K562 (cell line): Measurements from ENCODE around the gene SYNGR1. TPM values are rescaled to one million over a fixed set of nuclear protein-coding genes. Genes with fewer than 3 reads are reported as not detected.

Experiments used
- ATAC-seq: fragments of 200-7000 bp; cut with Tn5 transposase; 3 replicates; pipeline ENCODE4 v1.9.1; 2020; ENCODE audit warnings: moderate library complexity
- BruUV-seq: library from RNA; stranded (reverse); fragments of 400-500 nt; replicated peaks from 2 replicates; lab custom pipeline; 2021; lab: Mats Ljungman, UMichigan
- CTCF ChIA-PET: fragments of 300-600 bp; formaldehyde crosslinking; extraction: SDS; loops from one replicate; lab custom pipeline; 2021; ENCODE audit warnings: low intra/inter-chr PET ratio; lab: Yijun Ruan, JAX
- POLR2A ChIA-PET: fragments of 300-600, 350-650 bp; sonication (Branson Sonifier 250); formaldehyde crosslinking; extraction: SDS; loops from one replicate; lab custom pipeline; 2021; ENCODE audit warnings: antibody characterized with exemption, inconsistent platforms; lab: Yijun Ruan, JAX
- DNase-seq, 4 experiments: peaks; one replicate each; pipeline versions ENCODE4 v3.0.0 to v3.0.0-alpha.2; 2011 to 2018; ENCODE audit warnings: low spot score in 3 of 4, mixed read lengths in 3 of 4; ENCODE audit errors: extremely low read depth in 1 of 4
- FAIRE-seq: peaks from 2 replicates; lab custom pipeline; 2011; peaks lifted over from hg19 to GRCh38; lab: Jason Lieb, UNC
- H2AFZ ChIP-seq: 2 replicates; pipeline ENCODE4 v1.6.0; 2011; ENCODE audit warnings: low read depth, low read length, control low read depth, inconsistent platforms
- H3K27ac ChIP-seq: fragments of 200-600 bp; 3 replicates; pipeline ENCODE4 v1.8.0; 2011; ENCODE audit warnings: low read depth, mild to moderate bottlenecking, control low read depth, inconsistent platforms, low read length, moderate library complexity, mixed read lengths; ENCODE audit errors: extremely low read depth
- H3K27me3 ChIP-seq, 2 experiments: fragments of 300-600 bp in 1 of 2; 2 replicates in 1 of 2; 3 replicates in 1 of 2; pipeline versions ENCODE4 v1.6.0 to v1.8.0; 2011; ENCODE audit warnings: inconsistent platforms in 2 of 2, low read length in 2 of 2, mild to moderate bottlenecking in 1 of 2, mixed read lengths in 1 of 2, moderate library complexity in 1 of 2; ENCODE audit not compliant: control insufficient read depth in 2 of 2, insufficient read depth in 2 of 2
- H3K36me3 ChIP-seq: fragments of 300-600 bp; 3 replicates; pipeline ENCODE4 v1.8.0; 2011; ENCODE audit warnings: mild to moderate bottlenecking, low read length, inconsistent platforms; ENCODE audit not compliant: control insufficient read depth, insufficient read depth
- H3K4me1 ChIP-seq, 2 experiments: fragments of 200-600 bp in 1 of 2; replicated peaks in 1 of 2; 2 replicates in 1 of 2; 3 replicates in 1 of 2; pipeline versions ENCODE4 v1.5.1 to v1.8.0; 2011; ENCODE audit warnings: inconsistent platforms in 2 of 2, low read length in 2 of 2, mild to moderate bottlenecking in 1 of 2, mixed read lengths in 1 of 2, moderate library complexity in 1 of 2; ENCODE audit not compliant: control insufficient read depth in 2 of 2, insufficient read depth in 2 of 2
- H3K4me2 ChIP-seq: 2 replicates; pipeline ENCODE4 v1.6.1; 2011; ENCODE audit warnings: low read length, control low read depth, inconsistent platforms, mixed read lengths; ENCODE audit not compliant: insufficient read depth
- H3K4me3 ChIP-seq: fragments of 200-600 bp; sonication (generic), shearing (Covaris generic); 2 replicates; pipeline ENCODE4 v1.5.1; 2016; ENCODE audit warnings: control low read depth, inconsistent platforms
- H3K79me2 ChIP-seq: fragments of 200-600 bp; 3 replicates; pipeline ENCODE4 v1.8.0; 2011; ENCODE audit warnings: low read length, inconsistent platforms; ENCODE audit not compliant: control insufficient read depth, insufficient read depth
- H3K9ac ChIP-seq, 2 experiments: 2 replicates each; pipeline versions ENCODE4 v1.6.0 to v1.6.1; 2011; ENCODE audit warnings: low read depth in 2 of 2, low read length in 2 of 2, control low read depth in 1 of 2, inconsistent platforms in 1 of 2, mild to moderate bottlenecking in 1 of 2, mixed read lengths in 1 of 2; ENCODE audit not compliant: insufficient read depth in 1 of 2
- H3K9me1 ChIP-seq: one replicate; pipeline ENCODE4 v1.6.0; 2011; ENCODE audit warnings: inconsistent platforms, mild to moderate bottlenecking, low read length, moderate library complexity; ENCODE audit not compliant: control insufficient read depth, insufficient read depth
- H3K9me3 ChIP-seq: replicated peaks from 2 replicates; pipeline ENCODE4 v1.5.1; 2011; ENCODE audit warnings: low read depth, low read length, inconsistent platforms; ENCODE audit not compliant: control insufficient read depth, insufficient read depth
- H4K20me1 ChIP-seq: replicated peaks from 2 replicates; pipeline ENCODE4 v1.6.1; 2011; ENCODE audit warnings: low read length, inconsistent platforms, mixed read lengths; ENCODE audit not compliant: control insufficient read depth, insufficient read depth
- ASH1L ChIP-seq: fragments of 450-650 bp; IDR thresholded peaks from 2 replicates; pipeline ENCODE4 v1.6.1; 2018; ENCODE audit warnings: borderline replicate concordance, mild to moderate bottlenecking, low read depth; ENCODE audit not compliant: partially characterized antibody
- NCOR1 ChIP-seq: fragments of 450-650 bp; IDR thresholded peaks from 2 replicates; pipeline ENCODE4 v1.6.1; 2016; ENCODE audit warnings: mild to moderate bottlenecking, moderate library complexity
- POLR2G ChIP-seq: fragments of 200-400 bp; formaldehyde crosslinking; IDR thresholded peaks from 2 replicates; pipeline ENCODE4 v1.6.1; 2017; ENCODE audit warnings: low read depth, mild to moderate bottlenecking, antibody characterized with exemption, low read length, moderate library complexity
- XRCC3 ChIP-seq: fragments of 450-650 bp; IDR thresholded peaks from 2 replicates; pipeline ENCODE4 v1.6.1; 2017; ENCODE audit warnings: mild to moderate bottlenecking, moderate library complexity
- WGBS: fragments of 100-300 bp; shearing (Covaris generic); methylation state at CpG from one replicate; pipeline ENCODE4 v1.1.6; 2016; ENCODE audit warnings: low coverage, mixed read lengths; ENCODE audit not compliant: insufficient coverage; ENCODE audit errors: missing lambda C conversion rate; 5-methylcytosine and 5-hydroxymethylcytosine counted together
- in situ Hi-C: fragments of 300-500 bp; cut with MboI; formaldehyde crosslinking; loops from 4 replicates; pipeline ENCODE4 v1.15.0; 2018; ENCODE audit warnings: inconsistent platforms, mixed read lengths
- intact Hi-C: fragments of 100-400 bp; cut with micrococcal nuclease; formaldehyde crosslinking; loops from 2 replicates; pipeline ENCODE4 v1.14.2; 2022
- polyA plus RNA-seq, 8 experiments: library from polyadenylated mRNA; depleted of rRNA in 4 of 8; stranded (reverse) in 5 of 8; unstranded in 3 of 8; fragments of >200 nt; fragmentation: Nextera tagmentation in 2 of 8; fragmentation: Illumina TruSeq in 1 of 8; extraction: Ambion mirVana in 2 of 8; extraction: Trizol in 1 of 8; gene quantifications; 2 replicates each; pipeline versions ENCODE4 v1.2.1 to v1.2.3, GENCODE V29; 2011 to 2014; ENCODE audit warnings: inconsistent platforms in 1 of 8, missing spikeins in 1 of 8
- total RNA-seq, 7 experiments: library from RNA; depleted of rRNA in 6 of 7; stranded (reverse); fragments of >200 nt in 6 of 7; fragmentation: Illumina TruSeq in 2 of 7; extraction: Trizol in 2 of 7; gene quantifications; 2 replicates each; pipeline versions ENCODE4 v1.2.1 to v1.2.3, GENCODE V29; 2011 to 2021; ENCODE audit warnings: low replicate concordance in 1 of 7
- TF ChIP-seq, protein P1 (sequence below): sonication (generic); formaldehyde crosslinking; IDR thresholded peaks from 2 replicates; pipeline ENCODE4 v1.8.1; 2022; ENCODE audit warnings: missing genetic modification reagents

Gene SYNGR1
- total and polyA plus RNA-seq, 9 of the 15 experiments (the other 6 are each of a cell fraction or from before 2014, with no cell fraction given): 1.8 to 15.9 (median 5.5) TPM

DNA sequence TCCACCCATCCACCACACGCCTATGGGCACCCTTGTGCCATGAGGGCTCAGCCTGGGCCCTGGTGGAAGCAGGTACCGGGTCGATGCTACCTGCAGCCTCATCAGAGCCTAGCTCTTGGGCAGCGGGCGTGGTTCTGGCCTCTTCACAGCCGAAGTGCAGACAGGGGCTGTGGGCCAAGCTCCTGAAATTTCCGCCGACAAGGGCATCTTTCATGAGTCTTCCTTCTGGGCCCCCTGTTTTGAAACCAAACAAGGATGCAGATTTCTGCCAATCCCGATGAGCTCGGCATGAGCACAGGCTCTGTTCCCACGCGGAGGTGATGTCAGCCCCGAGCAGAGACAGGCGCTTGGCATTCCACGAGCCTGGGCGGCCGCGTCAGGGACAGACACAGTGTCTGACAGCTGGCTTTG lies 84.5 kb downstream of the SYNGR1 start:
- no TSS peak for BruUV-seq
- no peaks in the 10 kb centered on the region for H3K9me1 ChIP-seq
- H3K27ac ChIP-seq: no peak overlapping the region
- no peak for FAIRE-seq
- intact Hi-C loops: no loop called here
- no peak overlapping the region for H2AFZ ChIP-seq
- ChIA-PET POLR2A (interaction anchor here (0.6 kb wide), 1 partner anchor 67 kb away, joined by 3 read pairs; no protein-coding TSS in a partner anchor), CTCF (no interaction called here)
- 0 out of 4 replicates have a peak overlapping the region, but pooled peaks of 1 of the 2 experiments have one; percentile 9 for H3K9ac ChIP-seq
- H3K4me3 ChIP-seq: no peak overlapping the region
- H3K4me2 ChIP-seq: no peak overlapping the region
- in situ Hi-C loops: no loop called here
- no peak for ATAC-seq
- WGBS: 83% methylated on average over 17 of the region's 18 CpGs
- H3K27me3 ChIP-seq: no peaks in the 10 kb centered on the region
- H4K20me1 ChIP-seq: no peaks in the 10 kb centered on the region
- H3K79me2 ChIP-seq: no peaks in the 10 kb centered on the region
- TF ChIP-seq NCOR1 (no peak), POLR2G (peak; percentile 43; the same call in 1 of the 2 replicates), XRCC3 (no peak)
- no peaks in the 10 kb centered on the region for H3K9me3 ChIP-seq
- H3K4me1 ChIP-seq: peaks cover 6 to 38% of the 10 kb centered on the region in 2 experiments; a peak in 4 of 5 replicates
- no peak for DNase-seq
- H3K36me3 ChIP-seq: peaks cover 25% of the 10 kb centered on the region; the same call in 2 of the 3 replicates

- no peaks in the 10 kb centered on the region for H4K20me1 ChIP-seq
- H3K27me3 ChIP-seq: no peaks in the 10 kb centered on the region
- H3K4me2 ChIP-seq: no peak overlapping the region
- no peak for DNase-seq
- no TSS peak for BruUV-seq
- intact Hi-C loops: no loop called here
- ATAC-seq: no peak
- in situ Hi-C loops: no loop called here
- H3K9me1 ChIP-seq: no peaks in the 10 kb centered on the region
- H3K36me3 ChIP-seq: peaks cover 23% of the 10 kb centered on the region; the same call in 1 of the 3 replicates
- H3K4me1 ChIP-seq: peaks cover 7 to 37% of the 10 kb centered on the region in 2 experiments; a peak in 4 of 5 replicates
- POLR2A ChIA-PET: interaction anchor here (1.4 kb wide), 1 partner anchor 35 kb away, joined by 3 read pairs; the partner anchor contains the start of gene TAB1
- H3K9me3 ChIP-seq: no peaks in the 10 kb centered on the region
- no peak for TF ChIP-seq ASH1L
- TF ChIP-seq, protein P1, sequence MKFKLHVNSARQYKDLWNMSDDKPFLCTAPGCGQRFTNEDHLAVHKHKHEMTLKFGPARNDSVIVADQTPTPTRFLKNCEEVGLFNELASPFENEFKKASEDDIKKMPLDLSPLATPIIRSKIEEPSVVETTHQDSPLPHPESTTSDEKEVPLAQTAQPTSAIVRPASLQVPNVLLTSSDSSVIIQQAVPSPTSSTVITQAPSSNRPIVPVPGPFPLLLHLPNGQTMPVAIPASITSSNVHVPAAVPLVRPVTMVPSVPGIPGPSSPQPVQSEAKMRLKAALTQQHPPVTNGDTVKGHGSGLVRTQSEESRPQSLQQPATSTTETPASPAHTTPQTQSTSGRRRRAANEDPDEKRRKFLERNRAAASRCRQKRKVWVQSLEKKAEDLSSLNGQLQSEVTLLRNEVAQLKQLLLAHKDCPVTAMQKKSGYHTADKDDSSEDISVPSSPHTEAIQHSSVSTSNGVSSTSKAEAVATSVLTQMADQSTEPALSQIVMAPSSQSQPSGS (CRISPR knock-in tag): no peak
- WGBS: 62% methylated on average over 4 of the region's 6 CpGs
- no peak overlapping the region for H3K9ac ChIP-seq
- H3K27ac ChIP-seq: no peak overlapping the region
- no peak overlapping the region for H3K4me3 ChIP-seq
- H3K79me2 ChIP-seq: no peaks in the 10 kb centered on the region
- H2AFZ ChIP-seq: no peak overlapping the region
- CTCF ChIA-PET: no interaction called here
- FAIRE-seq: no peak
These were observed 84.9 kb downstream of the SYNGR1 start for GRCh38 chr22:39434721-39435120.
